GM12878 (cell line): ENCODE measurements around the gene PHF20. TPM values are rescaled to one million over a fixed set of nuclear protein-coding genes. Genes with fewer than 3 reads are reported as not detected.

Experiments
- ATF3 ChIP-seq: IDR thresholded peaks from 2 replicates; pipeline ENCODE4 v1.6.1; 2011; ENCODE audit warnings: low read depth, mild to moderate bottlenecking, low read length, moderate library complexity, borderline replicate concordance; ENCODE audit errors: extremely low read depth
- BACH1 ChIP-seq: fragments of 450-650 bp; IDR thresholded peaks from 2 replicates; pipeline ENCODE4 v1.6.1; 2017; ENCODE audit warnings: mild to moderate bottlenecking, borderline replicate concordance
- CBX3 ChIP-seq: fragments of 200-600 bp; sonication (generic); IDR thresholded peaks from 2 replicates; pipeline ENCODE4 v1.6.1; 2016; ENCODE audit warnings: low read depth, borderline replicate concordance
- CREM ChIP-seq: IDR thresholded peaks from 2 replicates; pipeline ENCODE4 v1.6.1; 2014; ENCODE audit warnings: antibody characterized with exemption, low read depth
- EED ChIP-seq: sonication (generic); IDR thresholded peaks from 2 replicates; pipeline ENCODE4 v1.6.1; 2016; ENCODE audit warnings: antibody characterized with exemption, low read depth
- ETV6 ChIP-seq, 2 experiments: fragments of 450-650 bp in 1 of 2; IDR thresholded peaks in 1 of 2; conservative IDR thresholded peaks in 1 of 2; 2 replicates each; pipeline ENCODE4 v1.6.1; 2014; ENCODE audit warnings: antibody characterized with exemption in 1 of 2, borderline replicate concordance in 1 of 2, low read depth in 1 of 2, mild to moderate bottlenecking in 1 of 2, moderate library complexity in 1 of 2
- GATAD2B ChIP-seq: fragments of 450-650 bp; conservative IDR thresholded peaks from 2 replicates; pipeline ENCODE4 v1.6.1; 2017; ENCODE audit warnings: low read depth, mild to moderate bottlenecking, moderate library complexity
- HDAC6 ChIP-seq: fragments of 200-600 bp; sonication (generic); IDR thresholded peaks from one replicate; pipeline ENCODE4 v1.8.0; 2017; ENCODE audit warnings: antibody characterized with exemption; ENCODE audit not compliant: unreplicated experiment
- IRF4 ChIP-seq: IDR thresholded peaks from 2 replicates; pipeline ENCODE4 v1.6.1; 2011; ENCODE audit warnings: low read depth, low read length
- NBN ChIP-seq: fragments of 450-650 bp; IDR thresholded peaks from 2 replicates; pipeline ENCODE4 v1.6.1; 2016
- PAX8 ChIP-seq: fragments of 450-650 bp; IDR thresholded peaks from 2 replicates; pipeline ENCODE4 v1.6.1; 2017; ENCODE audit warnings: mild to moderate bottlenecking, moderate library complexity
- POLR2AphosphoS5 ChIP-seq: IDR thresholded peaks from 2 replicates; pipeline ENCODE4 v1.6.1; 2011; ENCODE audit warnings: mild to moderate bottlenecking, low read length, inconsistent platforms
- RELB ChIP-seq: fragments of 450-650 bp; IDR thresholded peaks from 2 replicates; pipeline ENCODE4 v1.6.1; 2017; ENCODE audit warnings: low read depth, mild to moderate bottlenecking, moderate library complexity
- RUNX3 ChIP-seq: IDR thresholded peaks from 2 replicates; pipeline ENCODE4 v1.6.1; 2012; ENCODE audit warnings: low read length, inconsistent platforms
- SMAD5 ChIP-seq: IDR thresholded peaks from 2 replicates; pipeline ENCODE4 v1.6.1; 2016; ENCODE audit warnings: antibody characterized with exemption, low read depth
- SMARCA5 ChIP-seq: fragments of 450-650 bp; IDR thresholded peaks from 2 replicates; pipeline ENCODE4 v1.6.1; 2017; ENCODE audit warnings: mild to moderate bottlenecking
- TAF1 ChIP-seq: IDR thresholded peaks from 2 replicates; pipeline ENCODE4 v1.6.1; 2011; ENCODE audit warnings: mild to moderate bottlenecking, low read depth, low read length, borderline replicate concordance
- YBX1 ChIP-seq: fragments of 450-650 bp; IDR thresholded peaks from 2 replicates; pipeline ENCODE4 v1.6.1; 2016; ENCODE audit warnings: antibody characterized with exemption
- ZNF24 ChIP-seq: fragments of 450-650 bp; IDR thresholded peaks from 2 replicates; pipeline ENCODE4 v1.6.1; 2017; ENCODE audit warnings: antibody characterized with exemption, mild to moderate bottlenecking
- ZNF384 ChIP-seq: IDR thresholded peaks from 2 replicates; pipeline ENCODE4 v1.6.1; 2012; ENCODE audit warnings: low read depth, mild to moderate bottlenecking, low read length, improper control_type of control experiment, borderline replicate concordance
- polyA plus RNA-seq, 11 experiments: library from polyadenylated mRNA; depleted of rRNA in 4 of 11; unstranded in 6 of 11; stranded (reverse) in 5 of 11; fragments of >200 nt; fragmentation: Nextera tagmentation in 4 of 11; fragmentation: Illumina TruSeq in 1 of 11; extraction: Ambion mirVana in 4 of 11; extraction: Trizol in 1 of 11; gene quantifications; 1 replicate in 1 of 11; 2 replicates in 10 of 11; pipeline versions ENCODE4 v1.2.1 to v1.2.3, GENCODE V29; 2011 to 2016; ENCODE audit warnings: inconsistent platforms in 2 of 11, missing spikeins in 2 of 11, low read depth in 1 of 11
- total RNA-seq, 4 experiments: library from RNA; depleted of rRNA in 3 of 4; stranded (reverse); fragments of >200 nt in 3 of 4; fragmentation: Illumina TruSeq in 1 of 4; extraction: Trizol in 1 of 4; gene quantifications; 2 replicates each; pipeline versions ENCODE4 v1.2.1 to v1.2.3, GENCODE V29; 2013 to 2021
- TF ChIP-seq, protein P1 (sequence below): fragments of 450-650 bp; IDR thresholded peaks from 2 replicates; pipeline ENCODE4 v1.6.1; 2017; ENCODE audit warnings: borderline replicate concordance
- TF ChIP-seq, protein P2 (sequence below): IDR thresholded peaks from 2 replicates; pipeline ENCODE4 v1.6.1; 2012; ENCODE audit warnings: low read depth, low read length, improper control_type of control experiment
- TF ChIP-seq, protein P3 (sequence below): fragments of 450-650 bp; IDR thresholded peaks from 2 replicates; pipeline ENCODE4 v1.6.1; 2016; ENCODE audit warnings: mild to moderate bottlenecking, moderate library complexity, borderline replicate concordance

The PHF20 gene
- total and polyA plus RNA-seq, 10 of the 15 experiments (the other 5 are each of a cell fraction or from before 2014, with no cell fraction given): 31.6 to 91.2 (median 46.8) TPM

DNA sequence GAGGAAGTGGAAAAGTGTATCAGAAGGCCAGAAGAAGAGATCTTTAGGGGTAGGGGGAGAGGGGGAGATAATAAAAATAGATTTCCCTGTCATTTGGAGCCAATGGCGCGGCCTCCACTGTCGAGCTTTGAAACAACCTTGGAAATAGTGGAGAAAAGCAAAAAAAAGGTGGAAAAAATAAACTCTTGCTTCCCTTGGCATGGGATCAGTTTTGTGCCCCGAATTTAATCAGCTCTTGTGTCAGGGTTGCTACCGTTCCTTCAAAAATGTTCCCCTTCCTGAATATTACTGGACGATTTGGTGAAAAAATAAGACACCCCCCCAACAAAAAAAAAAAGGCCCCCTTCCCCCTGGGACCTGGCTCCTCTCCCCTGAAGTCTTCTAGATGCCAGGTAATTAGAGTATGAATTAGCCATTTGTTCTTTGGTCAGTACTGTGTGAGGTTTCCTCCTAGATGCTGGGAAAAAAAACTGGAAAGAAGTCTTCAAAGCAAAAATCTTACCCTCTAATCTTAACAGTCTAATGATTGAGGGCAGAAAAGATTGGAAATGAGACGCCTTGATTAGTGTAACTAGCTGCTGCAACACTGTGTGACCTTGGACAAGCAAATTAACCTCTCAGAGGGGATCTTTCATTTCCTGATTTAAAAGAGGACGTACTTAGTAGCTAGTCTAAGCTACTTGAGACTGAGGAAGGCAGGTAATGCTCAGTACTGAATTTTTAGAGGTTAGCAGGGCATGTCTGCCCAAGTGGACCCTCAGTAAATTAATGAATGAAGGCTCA is 28.9 kb upstream of the PHF20 start (continued):
- no peak; the same call in 1 of the 2 replicates for TF ChIP-seq RELB
- peak; percentile 3; the same call in 1 of the 2 replicates for TF ChIP-seq RUNX3
- TF ChIP-seq EED: no peak
- TF ChIP-seq ZNF384: no peak
- TF ChIP-seq HDAC6: peak; percentile 2
- no peak for TF ChIP-seq GATAD2B
- no peak for TF ChIP-seq CBX3
- peak; percentile 45; the same call in 1 of the 2 replicates for TF ChIP-seq CREM
- TF ChIP-seq, protein P1, sequence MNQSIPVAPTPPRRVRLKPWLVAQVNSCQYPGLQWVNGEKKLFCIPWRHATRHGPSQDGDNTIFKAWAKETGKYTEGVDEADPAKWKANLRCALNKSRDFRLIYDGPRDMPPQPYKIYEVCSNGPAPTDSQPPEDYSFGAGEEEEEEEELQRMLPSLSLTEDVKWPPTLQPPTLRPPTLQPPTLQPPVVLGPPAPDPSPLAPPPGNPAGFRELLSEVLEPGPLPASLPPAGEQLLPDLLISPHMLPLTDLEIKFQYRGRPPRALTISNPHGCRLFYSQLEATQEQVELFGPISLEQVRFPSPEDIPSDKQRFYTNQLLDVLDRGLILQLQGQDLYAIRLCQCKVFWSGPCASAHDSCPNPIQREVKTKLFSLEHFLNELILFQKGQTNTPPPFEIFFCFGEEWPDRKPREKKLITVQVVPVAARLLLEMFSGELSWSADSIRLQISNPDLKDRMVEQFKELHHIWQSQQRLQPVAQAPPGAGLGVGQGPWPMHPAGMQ: no peak
- no peak for TF ChIP-seq ETV6 (conservative IDR thresholded peaks at IDR 0.05 in 1 of 2, IDR thresholded peaks at IDR 0.05 in 1 of 2; ENCODE audit: borderline replicate concordance in 1 of 2, low read depth in 1 of 2)
- peak; percentile 28; the same call in 1 of the 2 replicates for TF ChIP-seq BACH1
- 0 out of 2 replicates have a peak, but pooled peaks have one; percentile 1 for TF ChIP-seq NBN
- peak; percentile 41; the same call in 1 of the 2 replicates for TF ChIP-seq SMAD5
- TF ChIP-seq ATF3: no peak
- TF ChIP-seq, protein P2, sequence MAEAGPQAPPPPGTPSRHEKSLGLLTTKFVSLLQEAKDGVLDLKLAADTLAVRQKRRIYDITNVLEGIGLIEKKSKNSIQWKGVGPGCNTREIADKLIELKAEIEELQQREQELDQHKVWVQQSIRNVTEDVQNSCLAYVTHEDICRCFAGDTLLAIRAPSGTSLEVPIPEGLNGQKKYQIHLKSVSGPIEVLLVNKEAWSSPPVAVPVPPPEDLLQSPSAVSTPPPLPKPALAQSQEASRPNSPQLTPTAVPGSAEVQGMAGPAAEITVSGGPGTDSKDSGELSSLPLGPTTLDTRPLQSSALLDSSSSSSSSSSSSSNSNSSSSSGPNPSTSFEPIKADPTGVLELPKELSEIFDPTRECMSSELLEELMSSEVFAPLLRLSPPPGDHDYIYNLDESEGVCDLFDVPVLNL: no peak
- no peak for TF ChIP-seq IRF4
- TF ChIP-seq PAX8: peak; percentile 95
- peak; percentile 66 for TF ChIP-seq POLR2AphosphoS5
- peak; percentile 47; the same call in 1 of the 2 replicates for TF ChIP-seq TAF1
- TF ChIP-seq, protein P3, sequence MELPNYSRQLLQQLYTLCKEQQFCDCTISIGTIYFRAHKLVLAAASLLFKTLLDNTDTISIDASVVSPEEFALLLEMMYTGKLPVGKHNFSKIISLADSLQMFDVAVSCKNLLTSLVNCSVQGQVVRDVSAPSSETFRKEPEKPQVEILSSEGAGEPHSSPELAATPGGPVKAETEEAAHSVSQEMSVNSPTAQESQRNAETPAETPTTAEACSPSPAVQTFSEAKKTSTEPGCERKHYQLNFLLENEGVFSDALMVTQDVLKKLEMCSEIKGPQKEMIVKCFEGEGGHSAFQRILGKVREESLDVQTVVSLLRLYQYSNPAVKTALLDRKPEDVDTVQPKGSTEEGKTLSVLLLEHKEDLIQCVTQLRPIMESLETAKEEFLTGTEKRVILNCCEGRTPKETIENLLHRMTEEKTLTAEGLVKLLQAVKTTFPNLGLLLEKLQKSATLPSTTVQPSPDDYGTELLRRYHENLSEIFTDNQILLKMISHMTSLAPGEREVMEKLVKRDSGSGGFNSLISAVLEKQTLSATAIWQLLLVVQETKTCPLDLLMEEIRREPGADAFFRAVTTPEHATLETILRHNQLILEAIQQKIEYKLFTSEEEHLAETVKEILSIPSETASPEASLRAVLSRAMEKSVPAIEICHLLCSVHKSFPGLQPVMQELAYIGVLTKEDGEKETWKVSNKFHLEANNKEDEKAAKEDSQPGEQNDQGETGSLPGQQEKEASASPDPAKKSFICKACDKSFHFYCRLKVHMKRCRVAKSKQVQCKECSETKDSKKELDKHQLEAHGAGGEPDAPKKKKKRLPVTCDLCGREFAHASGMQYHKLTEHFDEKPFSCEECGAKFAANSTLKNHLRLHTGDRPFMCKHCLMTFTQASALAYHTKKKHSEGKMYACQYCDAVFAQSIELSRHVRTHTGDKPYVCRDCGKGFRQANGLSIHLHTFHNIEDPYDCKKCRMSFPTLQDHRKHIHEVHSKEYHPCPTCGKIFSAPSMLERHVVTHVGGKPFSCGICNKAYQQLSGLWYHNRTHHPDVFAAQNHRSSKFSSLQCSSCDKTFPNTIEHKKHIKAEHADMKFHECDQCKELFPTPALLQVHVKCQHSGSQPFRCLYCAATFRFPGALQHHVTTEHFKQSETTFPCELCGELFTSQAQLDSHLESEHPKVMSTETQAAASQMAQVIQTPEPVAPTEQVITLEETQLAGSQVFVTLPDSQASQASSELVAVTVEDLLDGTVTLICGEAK: no peak
- TF ChIP-seq SMARCA5: peak; percentile 82
- TF ChIP-seq YBX1: no peak
- peak; percentile 53 for TF ChIP-seq ZNF24
